ENCODE measurements around the gene ZRANB2.

The ZRANB2 gene

DNA sequence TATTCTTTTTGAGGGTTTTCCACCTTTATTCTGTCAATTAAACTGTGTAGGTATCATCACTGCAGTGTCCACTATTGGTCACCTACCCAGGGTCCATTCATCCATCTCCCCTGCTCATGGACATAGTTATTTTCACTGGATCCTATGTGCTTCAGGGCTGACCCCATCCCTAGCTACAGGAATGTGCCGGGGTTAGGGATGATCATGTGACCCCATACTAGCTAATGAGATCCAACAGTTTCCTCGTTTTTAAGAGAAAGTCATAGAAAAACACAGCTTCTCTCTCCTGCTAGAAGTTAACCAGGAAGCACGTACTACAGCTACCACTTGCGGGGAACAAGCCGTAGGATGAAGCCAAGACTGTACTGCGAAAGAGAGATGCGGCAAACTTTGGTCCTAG lies 52.8 kb downstream of the ZRANB2 start:
- DNase-seq (ENCODE audit: low spot score): no peak

- no peak for DNase-seq (ENCODE audit: low spot score)
Measured at GRCh38 chr1:71026093-71026492, 54.7 kb downstream of the ZRANB2 start.

DNA sequence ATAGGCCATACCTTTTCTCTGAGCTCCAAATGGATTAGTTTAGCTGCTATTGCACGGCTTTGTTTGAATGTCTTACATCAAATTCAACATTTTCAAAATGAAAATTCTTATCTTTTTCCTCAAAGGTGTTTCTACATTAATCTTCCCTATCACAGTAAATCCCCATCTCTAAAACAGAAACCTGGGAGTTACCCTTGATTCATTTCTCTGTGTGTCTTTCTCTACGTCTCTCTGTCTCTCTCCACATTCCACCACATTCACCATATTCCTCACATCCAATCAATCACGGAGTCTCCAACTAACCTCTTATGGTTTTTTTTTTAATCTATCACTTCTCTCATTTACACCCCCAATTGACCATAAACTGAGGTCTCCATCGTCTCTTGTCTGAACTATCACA lies 57.3 kb downstream of the ZRANB2 start:
- no peak for DNase-seq (ENCODE audit: low spot score)

GRCh38 chr1:71019233-71019969 lies 61.4 kb downstream of the ZRANB2 start:
- no peak for DNase-seq (ENCODE audit: low spot score)

DNA sequence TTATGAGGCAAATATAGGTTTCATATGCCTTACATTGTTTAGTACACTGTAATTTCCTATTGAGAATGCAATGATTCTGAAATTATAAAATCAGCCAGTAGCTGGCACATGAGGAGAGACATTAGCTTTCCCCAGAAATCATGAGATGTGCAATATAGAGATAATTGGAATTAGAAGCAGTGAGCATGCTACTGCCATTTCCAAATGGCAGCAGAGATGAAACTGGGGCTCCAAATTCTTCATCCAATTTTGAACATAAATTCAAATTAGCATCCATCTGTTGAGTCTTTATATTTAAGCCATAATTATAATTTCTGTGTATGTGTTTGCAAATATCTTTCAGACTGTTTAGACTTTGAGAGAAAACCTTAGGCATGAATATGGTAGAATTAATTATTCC lies 62.0 kb downstream of the ZRANB2 start:
- no peak for DNase-seq (ENCODE audit: low spot score)

GRCh38 chr1:71015745-71016144 lies 65.1 kb downstream of the ZRANB2 start:
- no peak for DNase-seq (ENCODE audit: low spot score)

GRCh38 chr1:71014178-71014579 lies 66.7 kb downstream of the ZRANB2 start:
- DNase-seq (ENCODE audit: low spot score): no peak
